GM21619 (cell line): Measurements from ENCODE around the gene ENAH.
"Not testable (repeated sequence)": the region's sequence is repeated elsewhere in the genome, so short reads cannot be mapped to it uniquely, and the experiment has no call there.

Experiments
- ATAC-seq: cut with Tn5 transposase; IDR thresholded peaks from one replicate; pipeline ENCODE4 v1.9.1; 2021; ENCODE audit not compliant: unreplicated experiment

ENAH gene

GRCh38 chr1:225652729-225653462, at the start of gene ENAH:
Gene ENAH, minus strand, starts transcription at chr1:225653123. Its CDS starts 433 bp downstream, at chr1:225652690.
- ATAC-seq = no peak

DNA sequence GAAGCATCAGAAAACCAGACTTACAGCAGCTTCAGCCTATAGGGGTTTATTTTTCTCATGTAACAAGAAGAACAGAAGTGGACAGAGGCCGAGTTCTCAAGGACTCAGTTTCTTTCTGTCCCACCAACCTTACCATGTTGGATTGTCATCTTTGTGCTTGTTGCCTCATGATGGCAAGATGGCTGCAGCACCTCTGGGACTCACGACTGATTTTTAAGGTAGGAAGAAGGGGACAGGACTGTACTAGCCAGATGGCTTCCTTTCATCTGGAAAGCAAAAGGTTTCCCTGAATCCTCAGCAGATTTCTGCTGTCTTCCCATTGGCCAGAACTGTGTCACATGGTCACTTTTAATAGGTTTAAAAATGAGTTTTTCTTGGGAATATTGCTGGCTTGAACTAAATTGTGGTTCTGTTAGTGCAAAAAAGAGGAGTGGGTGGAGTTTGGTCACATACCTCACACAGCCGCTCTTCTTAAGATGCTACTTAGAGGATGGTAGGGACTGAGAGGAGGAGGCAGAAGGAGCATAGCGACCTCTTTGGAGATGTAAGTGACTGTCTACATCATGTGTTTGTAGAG, 48.1 kb upstream of the ENAH start:
- ATAC-seq = no peak

GRCh38 chr1:225700164-225700821, 47.4 kb upstream of the ENAH start:
- no peak for ATAC-seq

- ATAC-seq = no peak
These were observed 46.4 kb upstream of the ENAH start for GRCh38 chr1:225699336-225699735.

DNA sequence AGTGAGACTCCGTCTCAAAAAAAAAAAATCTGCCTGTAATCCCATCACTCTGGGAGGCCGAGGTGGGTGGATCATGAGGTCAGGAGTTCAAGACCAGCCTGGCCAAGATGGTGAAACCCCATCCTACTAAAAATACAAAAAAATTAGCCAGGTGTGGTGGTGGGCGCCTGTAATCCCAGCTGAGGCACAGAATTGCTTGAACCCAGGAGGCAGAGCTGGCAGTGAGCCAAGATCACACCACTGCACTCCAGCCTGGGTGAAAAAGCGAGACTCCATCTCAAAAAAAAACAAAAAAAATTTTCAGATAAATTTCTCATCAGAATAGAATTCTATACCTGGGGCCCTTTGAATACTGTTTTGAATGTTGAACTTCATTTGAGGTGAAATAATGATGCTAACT, 45.3 kb upstream of the ENAH start:
- ATAC-seq = not testable (repeated sequence)

DNA sequence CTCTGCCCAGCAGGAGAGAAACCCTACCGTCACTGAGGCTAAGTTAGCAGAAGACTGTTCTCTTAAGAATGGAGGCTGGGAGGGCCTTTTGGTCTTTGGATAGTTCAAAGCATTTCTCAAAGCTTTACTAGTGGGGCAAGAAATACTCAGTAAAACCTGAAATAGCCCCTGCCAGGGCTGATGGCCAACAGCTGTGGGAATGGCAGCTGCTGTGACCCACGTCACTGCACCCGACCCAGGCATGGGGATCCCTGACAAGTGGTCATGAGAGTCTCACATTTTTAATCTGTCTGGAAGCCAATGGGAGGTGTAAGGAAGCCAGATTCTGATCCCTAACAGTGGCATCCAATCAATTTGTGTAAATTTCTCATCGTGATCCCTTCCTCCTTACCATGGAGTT, 44.5 kb upstream of the ENAH start:
- no peak for ATAC-seq

DNA sequence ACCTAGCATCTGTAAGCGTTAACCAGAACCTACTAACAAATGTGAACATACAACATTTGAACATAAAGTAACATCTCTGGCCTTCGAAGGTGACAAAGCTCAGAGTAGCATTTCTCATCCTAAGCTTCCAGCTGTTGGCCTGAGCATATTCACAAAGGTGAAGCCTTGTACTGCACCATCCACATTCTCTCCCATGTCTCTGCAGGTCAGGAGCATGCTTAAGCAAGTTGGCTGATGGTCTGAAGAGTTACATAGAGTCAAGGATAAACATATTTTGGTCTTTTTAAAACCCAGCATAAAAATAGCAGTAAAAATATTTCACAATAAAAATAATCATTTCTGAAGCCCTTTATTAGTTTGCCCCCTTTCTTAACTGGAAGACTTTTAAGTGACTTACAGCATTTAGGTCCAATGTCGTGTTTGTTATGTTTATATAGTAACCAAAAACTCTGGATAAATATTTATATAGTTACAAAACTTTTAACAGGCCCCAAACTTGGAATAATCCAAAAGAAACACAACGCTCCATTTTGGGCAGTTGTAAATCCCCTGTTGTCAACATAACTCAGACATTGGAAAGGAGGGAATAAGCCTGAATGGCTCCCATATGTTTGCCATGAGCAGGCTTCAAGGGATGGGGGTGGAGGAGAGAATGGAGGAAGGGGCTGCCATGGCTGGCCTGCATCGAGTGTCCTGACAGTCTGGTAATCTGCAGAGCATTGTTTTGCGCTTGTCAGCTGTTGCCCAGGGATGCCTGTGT, 42.8 kb upstream of the ENAH start:
- ATAC-seq = no peak

- ATAC-seq = no peak
These were observed 41.3 kb upstream of the ENAH start for GRCh38 chr1:225694151-225694603.

DNA sequence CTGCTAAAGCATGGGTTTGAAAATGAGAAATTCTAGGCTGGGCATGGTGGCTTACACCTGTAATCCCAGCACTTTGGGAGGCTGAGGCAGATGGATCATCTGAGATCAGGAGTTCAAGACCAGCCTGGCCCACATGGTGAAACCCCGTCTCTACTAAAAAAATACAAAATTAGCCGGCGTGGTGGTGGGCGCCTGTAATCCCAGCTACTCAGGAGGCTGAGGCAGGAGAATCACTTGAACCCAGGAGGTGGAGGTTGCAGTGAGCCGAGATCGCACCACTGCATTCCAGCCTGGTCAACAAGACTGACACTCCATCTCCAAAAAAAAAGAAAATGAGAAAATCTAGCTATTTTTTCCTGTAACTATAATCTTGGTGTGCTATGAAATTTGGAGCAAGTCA, 40.8 kb upstream of the ENAH start:
- ATAC-seq = not testable (repeated sequence)

DNA sequence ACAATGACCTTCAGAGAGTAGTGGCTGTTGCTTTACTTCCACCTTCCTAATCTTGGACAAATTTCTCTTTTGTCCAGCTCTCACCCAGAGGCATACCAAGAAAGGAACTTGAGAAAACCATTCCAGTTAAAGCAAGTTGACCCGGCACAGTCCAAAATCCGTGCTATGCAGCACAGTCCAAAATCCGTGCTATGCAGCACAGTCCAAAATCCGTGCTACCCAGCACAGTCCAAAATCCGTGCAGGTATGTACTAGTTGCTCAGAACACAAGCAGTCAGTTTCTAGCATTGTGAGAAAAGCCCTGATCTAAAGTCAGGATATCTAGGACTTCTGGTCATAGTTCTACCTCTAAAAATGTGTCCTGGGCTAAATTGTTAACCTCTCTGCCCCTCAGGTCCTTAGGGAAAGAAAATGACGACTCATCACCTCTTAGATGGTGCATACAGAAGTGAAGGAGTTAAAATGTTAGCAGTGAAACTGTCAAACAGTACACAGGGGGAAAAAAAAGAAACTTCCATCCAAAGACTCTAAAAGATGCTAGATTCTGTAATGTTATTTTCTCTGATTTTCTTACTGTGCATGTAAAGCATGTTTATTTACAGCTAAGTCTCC, 40.3 kb upstream of the ENAH start:
- ATAC-seq = no peak

GRCh38 chr1:225692517-225692879, 39.6 kb upstream of the ENAH start:
- no peak for ATAC-seq

DNA sequence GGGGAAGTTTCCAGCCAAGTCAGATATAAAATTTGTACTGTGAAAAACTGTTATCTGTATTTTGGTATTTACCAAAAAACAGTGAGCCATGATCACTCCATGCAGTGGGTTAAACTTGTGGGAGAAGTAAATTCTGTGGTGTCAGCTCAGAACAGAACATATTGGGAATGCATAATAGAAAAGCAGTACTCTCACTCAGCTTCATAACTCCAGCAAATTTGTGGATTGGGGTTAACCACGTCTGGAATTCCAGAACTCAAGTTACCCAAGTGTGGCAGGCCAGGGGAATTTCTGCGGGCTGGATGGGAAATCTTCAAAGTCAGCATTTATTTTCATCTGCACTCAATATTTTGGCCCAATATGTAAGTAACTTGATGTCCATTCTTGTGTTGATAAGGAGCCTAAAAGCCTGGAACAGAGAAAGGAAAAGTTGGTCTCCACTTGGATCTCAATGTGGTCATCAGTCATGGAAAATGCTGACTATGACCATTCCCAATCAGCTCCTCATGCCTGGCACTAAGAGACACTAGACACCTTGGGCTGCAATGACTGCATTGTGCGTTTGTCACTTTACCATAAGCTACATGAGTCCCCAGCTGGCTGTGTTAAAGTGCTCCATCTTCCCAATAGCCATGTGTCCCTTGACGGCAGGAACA, 39.1 kb upstream of the ENAH start:
- no peak for ATAC-seq

DNA sequence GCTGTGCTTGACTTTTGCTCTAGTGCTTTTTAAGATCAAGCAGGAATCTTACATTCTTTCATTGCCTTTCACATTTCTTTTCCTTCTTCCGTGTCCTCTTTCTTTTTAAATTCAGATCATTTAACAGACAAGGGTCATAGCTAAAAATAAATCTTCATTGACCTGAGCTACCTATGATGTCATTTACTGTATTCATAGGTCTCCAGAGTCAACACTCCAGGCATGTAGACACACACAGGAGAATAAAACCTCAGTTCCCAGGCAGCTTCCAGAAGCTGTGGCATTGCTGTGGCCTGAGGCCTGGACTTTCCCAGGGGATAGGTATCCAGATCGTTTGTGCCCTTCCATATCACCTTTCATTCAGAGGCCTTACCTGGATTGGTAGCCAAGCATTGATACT, 38.5 kb upstream of the ENAH start:
- ATAC-seq = no peak

GRCh38 chr1:225689882-225690459, 37.0 kb upstream of the ENAH start:
- no peak for ATAC-seq

GRCh38 chr1:225688345-225688744, 35.4 kb upstream of the ENAH start:
- ATAC-seq = no peak

DNA sequence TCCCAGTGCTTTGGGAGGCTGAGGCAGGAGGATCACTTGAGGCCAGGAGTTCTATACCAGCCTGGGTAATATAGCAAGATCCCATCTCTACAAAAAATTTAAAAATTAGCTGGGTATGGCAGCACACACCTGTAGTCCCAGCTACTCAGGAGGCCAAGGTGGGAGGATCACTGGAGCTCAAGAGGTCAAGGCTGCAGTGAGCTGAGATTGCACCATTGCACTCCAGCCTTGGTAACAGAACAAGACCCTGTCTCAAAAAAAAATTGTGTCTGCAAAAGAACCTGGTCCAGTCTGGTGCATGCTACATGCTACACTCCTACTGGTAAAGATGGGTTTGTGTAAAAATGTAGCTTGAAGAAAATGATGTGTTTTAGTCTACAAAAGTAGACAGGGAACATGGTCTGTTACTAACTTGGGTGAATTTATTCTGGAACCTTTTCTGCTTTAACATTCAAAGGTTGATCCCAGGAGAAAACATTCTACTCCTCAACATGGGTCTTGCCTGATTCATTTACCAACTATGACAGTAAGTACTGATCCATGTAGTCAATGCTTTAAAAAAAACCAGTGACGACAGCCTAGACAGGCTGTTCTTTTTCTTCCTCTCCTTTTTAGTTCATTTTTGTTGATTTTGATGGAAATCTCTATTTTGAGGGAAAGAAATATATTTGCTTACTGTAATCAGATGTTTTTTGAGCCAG, 32.7 kb upstream of the ENAH start:
- ATAC-seq = no peak

- ATAC-seq = no peak
These were observed 31.8 kb upstream of the ENAH start for GRCh38 chr1:225684741-225685140.

DNA sequence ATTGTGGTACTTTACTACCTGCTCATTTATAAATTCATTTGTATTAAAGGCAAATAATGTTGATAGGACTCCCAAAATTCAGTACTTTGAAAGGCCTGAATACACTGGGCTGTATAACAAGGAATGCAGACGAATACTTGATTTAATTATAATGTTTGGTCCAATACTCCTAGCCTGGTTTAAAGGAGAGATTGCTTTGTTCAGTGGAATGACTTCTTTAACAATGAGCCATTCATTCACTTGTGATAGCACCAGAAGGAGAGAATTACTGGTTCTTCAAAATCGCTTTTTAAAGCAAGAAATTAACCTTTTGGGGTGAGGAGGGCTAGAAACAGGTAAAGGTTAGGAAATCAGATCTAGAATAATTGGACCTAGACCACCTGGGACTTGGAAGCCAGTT, 28.3 kb upstream of the ENAH start:
- no peak for ATAC-seq

DNA sequence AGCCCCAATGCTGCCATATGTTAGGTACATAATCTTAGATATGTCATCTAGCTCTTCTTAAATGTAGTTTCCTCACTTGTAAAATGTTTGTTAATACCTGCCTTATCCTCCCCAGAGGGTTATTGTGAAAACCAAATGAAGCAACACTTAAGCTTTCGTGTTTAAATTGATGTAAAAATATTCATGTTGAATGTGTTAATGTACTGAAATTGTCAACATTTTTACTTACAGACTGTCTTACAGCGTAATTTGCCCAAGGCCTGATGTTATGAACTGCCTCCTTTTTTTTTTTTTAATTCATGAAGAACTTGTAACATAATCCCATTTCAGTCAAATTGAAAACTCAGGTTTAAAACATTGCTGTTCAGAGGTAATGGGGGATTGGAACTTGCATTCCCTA, 25.6 kb upstream of the ENAH start:
- no peak for ATAC-seq
